ENCODE results near the gene FASTKD1.

DNA sequence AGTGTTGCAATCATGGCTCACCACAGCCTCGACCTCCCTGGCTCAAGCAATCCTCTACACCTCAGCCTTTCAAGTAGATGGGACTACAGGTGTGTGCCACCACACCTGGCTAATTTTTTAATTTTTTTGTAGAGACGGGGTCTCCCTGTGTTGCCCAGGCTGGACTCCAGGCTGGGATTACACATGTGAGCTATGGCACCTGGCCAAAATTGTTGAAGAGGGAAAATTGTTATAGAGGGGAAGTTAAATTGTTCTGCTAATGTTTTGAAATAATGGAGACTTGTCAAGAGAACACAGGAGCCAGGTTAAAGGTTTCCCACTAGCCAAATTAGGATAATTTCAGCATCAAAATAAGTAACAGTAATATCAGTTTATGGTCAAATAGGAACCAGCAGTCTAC is 35.6 kb upstream of the FASTKD1 start:
- TF ChIP-seq CTCF (conservative IDR thresholded peaks at IDR 0.05; ENCODE audit: low read length), result no peak
- TF ChIP-seq EZH2phosphoT487 (IDR thresholded peaks at IDR 0.05; ENCODE audit: borderline replicate concordance), result no peak
